NCI-H1105 treated with DMSO at 0.1 percent for 48 hours (cell line): Measurements from ENCODE around the gene UBL4B.

Source experiments
- DNase-seq: peaks from one replicate; lab custom pipeline; 2025; lab: John Stamatoyannopoulos, UW

UBL4B gene

GRCh38 chr1:110084227-110085078 is 27.8 kb upstream of the UBL4B start:
- DNase-seq, result peak; percentile 20

- no peak for DNase-seq
Measured at GRCh38 chr1:110085671-110086070, 26.6 kb upstream of the UBL4B start.

GRCh38 chr1:110086961-110087360 is 25.3 kb upstream of the UBL4B start:
- no peak for DNase-seq

- DNase-seq, result peak; percentile 15
Measured at GRCh38 chr1:110087812-110088738, 24.2 kb upstream of the UBL4B start.

GRCh38 chr1:110088739-110089316 is 23.4 kb upstream of the UBL4B start:
- DNase-seq, result no peak

GRCh38 chr1:110089561-110090275 is 22.5 kb upstream of the UBL4B start:
- DNase-seq, result no peak

GRCh38 chr1:110091381-110091780 is 20.9 kb upstream of the UBL4B start:
- no peak for DNase-seq

- DNase-seq, result no peak
Measured at GRCh38 chr1:110091791-110092190, 20.5 kb upstream of the UBL4B start.

- no peak for DNase-seq
Measured at GRCh38 chr1:110092991-110093390, 19.3 kb upstream of the UBL4B start.

GRCh38 chr1:110094931-110095654 is 17.1 kb upstream of the UBL4B start:
- no peak for DNase-seq

- DNase-seq, result no peak
Measured at GRCh38 chr1:110097507-110098221, 14.6 kb upstream of the UBL4B start.

- no peak for DNase-seq
Measured at GRCh38 chr1:110098222-110099026, 13.8 kb upstream of the UBL4B start.

GRCh38 chr1:110100335-110100734 is 11.9 kb upstream of the UBL4B start:
- no peak for DNase-seq

- no peak for DNase-seq
Measured at GRCh38 chr1:110102081-110102480, 10.2 kb upstream of the UBL4B start.

- DNase-seq, result peak; percentile 59
Measured at GRCh38 chr1:110106013-110106941, 6.0 kb upstream of the UBL4B start.

- peak; percentile 31 for DNase-seq
Measured at GRCh38 chr1:110107867-110108469, 4.3 kb upstream of the UBL4B start.

- DNase-seq, result no peak
Measured at GRCh38 chr1:110111081-110111480, 1.2 kb upstream of the UBL4B start.

GRCh38 chr1:110112656-110113055 is 413 bp downstream of the UBL4B start:
- no peak for DNase-seq
